K562 (cell line): ENCODE measurements around the gene PIK3C2B. TPM values are rescaled to one million over a fixed set of nuclear protein-coding genes. Genes with fewer than 3 reads are reported as not detected.

ENCODE experiments used
- ATAC-seq: fragments of 200-7000 bp; cut with Tn5 transposase; 3 replicates; pipeline ENCODE4 v1.9.1; 2020; ENCODE audit warnings: moderate library complexity
- BruUV-seq: library from RNA; stranded (reverse); fragments of 400-500 nt; replicated peaks from 2 replicates; lab custom pipeline; 2021; lab: Mats Ljungman, UMichigan
- CTCF ChIA-PET: fragments of 300-600 bp; formaldehyde crosslinking; extraction: SDS; loops from one replicate; lab custom pipeline; 2021; ENCODE audit warnings: low intra/inter-chr PET ratio; lab: Yijun Ruan, JAX
- POLR2A ChIA-PET: fragments of 300-600, 350-650 bp; sonication (Branson Sonifier 250); formaldehyde crosslinking; extraction: SDS; loops from one replicate; lab custom pipeline; 2021; ENCODE audit warnings: antibody characterized with exemption, inconsistent platforms; lab: Yijun Ruan, JAX
- DNase-seq, 4 experiments: peaks; one replicate each; pipeline versions ENCODE4 v3.0.0 to v3.0.0-alpha.2; 2011 to 2018; ENCODE audit warnings: low spot score in 3 of 4, mixed read lengths in 3 of 4; ENCODE audit errors: extremely low read depth in 1 of 4
- FAIRE-seq: peaks from 2 replicates; lab custom pipeline; 2011; peaks lifted over from hg19 to GRCh38; lab: Jason Lieb, UNC
- H2AFZ ChIP-seq: 2 replicates; pipeline ENCODE4 v1.6.0; 2011; ENCODE audit warnings: low read depth, low read length, control low read depth, inconsistent platforms
- H3K27ac ChIP-seq: fragments of 200-600 bp; 3 replicates; pipeline ENCODE4 v1.8.0; 2011; ENCODE audit warnings: low read depth, mild to moderate bottlenecking, control low read depth, inconsistent platforms, low read length, moderate library complexity, mixed read lengths; ENCODE audit errors: extremely low read depth
- H3K27me3 ChIP-seq, 2 experiments: fragments of 300-600 bp in 1 of 2; 2 replicates in 1 of 2; 3 replicates in 1 of 2; pipeline versions ENCODE4 v1.6.0 to v1.8.0; 2011; ENCODE audit warnings: inconsistent platforms in 2 of 2, low read length in 2 of 2, mild to moderate bottlenecking in 1 of 2, mixed read lengths in 1 of 2, moderate library complexity in 1 of 2; ENCODE audit not compliant: control insufficient read depth in 2 of 2, insufficient read depth in 2 of 2
- H3K36me3 ChIP-seq: fragments of 300-600 bp; 3 replicates; pipeline ENCODE4 v1.8.0; 2011; ENCODE audit warnings: mild to moderate bottlenecking, low read length, inconsistent platforms; ENCODE audit not compliant: control insufficient read depth, insufficient read depth
- H3K4me1 ChIP-seq, 2 experiments: fragments of 200-600 bp in 1 of 2; replicated peaks in 1 of 2; 2 replicates in 1 of 2; 3 replicates in 1 of 2; pipeline versions ENCODE4 v1.5.1 to v1.8.0; 2011; ENCODE audit warnings: inconsistent platforms in 2 of 2, low read length in 2 of 2, mild to moderate bottlenecking in 1 of 2, mixed read lengths in 1 of 2, moderate library complexity in 1 of 2; ENCODE audit not compliant: control insufficient read depth in 2 of 2, insufficient read depth in 2 of 2
- H3K4me2 ChIP-seq: 2 replicates; pipeline ENCODE4 v1.6.1; 2011; ENCODE audit warnings: low read length, control low read depth, inconsistent platforms, mixed read lengths; ENCODE audit not compliant: insufficient read depth
- H3K4me3 ChIP-seq: fragments of 200-600 bp; sonication (generic), shearing (Covaris generic); 2 replicates; pipeline ENCODE4 v1.5.1; 2016; ENCODE audit warnings: control low read depth, inconsistent platforms
- H3K79me2 ChIP-seq: fragments of 200-600 bp; 3 replicates; pipeline ENCODE4 v1.8.0; 2011; ENCODE audit warnings: low read length, inconsistent platforms; ENCODE audit not compliant: control insufficient read depth, insufficient read depth
- H3K9ac ChIP-seq, 2 experiments: 2 replicates each; pipeline versions ENCODE4 v1.6.0 to v1.6.1; 2011; ENCODE audit warnings: low read depth in 2 of 2, low read length in 2 of 2, control low read depth in 1 of 2, inconsistent platforms in 1 of 2, mild to moderate bottlenecking in 1 of 2, mixed read lengths in 1 of 2; ENCODE audit not compliant: insufficient read depth in 1 of 2
- H3K9me1 ChIP-seq: one replicate; pipeline ENCODE4 v1.6.0; 2011; ENCODE audit warnings: inconsistent platforms, mild to moderate bottlenecking, low read length, moderate library complexity; ENCODE audit not compliant: control insufficient read depth, insufficient read depth
- H3K9me3 ChIP-seq: replicated peaks from 2 replicates; pipeline ENCODE4 v1.5.1; 2011; ENCODE audit warnings: low read depth, low read length, inconsistent platforms; ENCODE audit not compliant: control insufficient read depth, insufficient read depth
- H4K20me1 ChIP-seq: replicated peaks from 2 replicates; pipeline ENCODE4 v1.6.1; 2011; ENCODE audit warnings: low read length, inconsistent platforms, mixed read lengths; ENCODE audit not compliant: control insufficient read depth, insufficient read depth
- MYC ChIP-seq, 2 experiments: fragments of 250-450 bp in 1 of 2; sonication (Bioruptor Pico) in 1 of 2; IDR thresholded peaks; 2 replicates each; pipeline versions ENCODE4 v1.5.1 to v1.6.1; 2012 to 2021; ENCODE audit warnings: low read depth in 2 of 2, borderline replicate concordance in 1 of 2, improper control_type of control experiment in 1 of 2, low read length in 1 of 2, mild to moderate bottlenecking in 1 of 2, moderate library complexity in 1 of 2
- RAD21 ChIP-seq, 2 experiments: fragments of 250-450 bp in 1 of 2; fragments of 450-650 bp in 1 of 2; sonication (Bioruptor Pico) in 1 of 2; formaldehyde crosslinking in 1 of 2; IDR thresholded peaks in 1 of 2; conservative IDR thresholded peaks in 1 of 2; 2 replicates each; pipeline versions ENCODE4 v1.4.0 to v1.8.0; 2020 to 2022; ENCODE audit warnings: mild to moderate bottlenecking in 2 of 2, moderate library complexity in 1 of 2
- SLC30A9 ChIP-seq: fragments of 250-450 bp; sonication (Bioruptor Pico); IDR thresholded peaks from 2 replicates; pipeline ENCODE4 v1.8.0; 2022; ENCODE audit warnings: mild to moderate bottlenecking, moderate library complexity
- SMC3 ChIP-seq: conservative IDR thresholded peaks from 2 replicates; pipeline ENCODE4 v1.6.1; 2011; ENCODE audit warnings: low read depth, low read length, improper control_type of control experiment; ENCODE audit not compliant: insufficient read depth
- WGBS: fragments of 100-300 bp; shearing (Covaris generic); methylation state at CpG from one replicate; pipeline ENCODE4 v1.1.6; 2016; ENCODE audit warnings: low coverage, mixed read lengths; ENCODE audit not compliant: insufficient coverage; ENCODE audit errors: missing lambda C conversion rate; 5-methylcytosine and 5-hydroxymethylcytosine counted together
- in situ Hi-C: fragments of 300-500 bp; cut with MboI; formaldehyde crosslinking; loops from 4 replicates; pipeline ENCODE4 v1.15.0; 2018; ENCODE audit warnings: inconsistent platforms, mixed read lengths
- intact Hi-C: fragments of 100-400 bp; cut with micrococcal nuclease; formaldehyde crosslinking; loops from 2 replicates; pipeline ENCODE4 v1.14.2; 2022
- polyA plus RNA-seq, 8 experiments: library from polyadenylated mRNA; depleted of rRNA in 4 of 8; stranded (reverse) in 5 of 8; unstranded in 3 of 8; fragments of >200 nt; fragmentation: Nextera tagmentation in 2 of 8; fragmentation: Illumina TruSeq in 1 of 8; extraction: Ambion mirVana in 2 of 8; extraction: Trizol in 1 of 8; gene quantifications; 2 replicates each; pipeline versions ENCODE4 v1.2.1 to v1.2.3, GENCODE V29; 2011 to 2014; ENCODE audit warnings: inconsistent platforms in 1 of 8, missing spikeins in 1 of 8
- total RNA-seq, 7 experiments: library from RNA; depleted of rRNA in 6 of 7; stranded (reverse); fragments of >200 nt in 6 of 7; fragmentation: Illumina TruSeq in 2 of 7; extraction: Trizol in 2 of 7; gene quantifications; 2 replicates each; pipeline versions ENCODE4 v1.2.1 to v1.2.3, GENCODE V29; 2011 to 2021; ENCODE audit warnings: low replicate concordance in 1 of 7
- TF ChIP-seq, protein P1 (sequence below): fragments of 450-650 bp; formaldehyde crosslinking; IDR thresholded peaks from 2 replicates; pipeline ENCODE4 v1.4.0; 2020; ENCODE audit warnings: mild to moderate bottlenecking, moderate library complexity
- TF ChIP-seq, protein P2 (sequence below), 2 experiments: fragments of 450-650 bp; formaldehyde crosslinking in 1 of 2; IDR thresholded peaks; 2 replicates each; pipeline versions ENCODE4 v1.4.0 to v1.6.1; 2014 to 2020; ENCODE audit warnings: mild to moderate bottlenecking in 2 of 2, borderline replicate concordance in 1 of 2, low read depth in 1 of 2

PIK3C2B gene
- total and polyA plus RNA-seq, 9 of the 15 experiments (the other 6 are each of a cell fraction or from before 2014, with no cell fraction given): 0.10 to 2.9 (median 0.72) TPM

DNA sequence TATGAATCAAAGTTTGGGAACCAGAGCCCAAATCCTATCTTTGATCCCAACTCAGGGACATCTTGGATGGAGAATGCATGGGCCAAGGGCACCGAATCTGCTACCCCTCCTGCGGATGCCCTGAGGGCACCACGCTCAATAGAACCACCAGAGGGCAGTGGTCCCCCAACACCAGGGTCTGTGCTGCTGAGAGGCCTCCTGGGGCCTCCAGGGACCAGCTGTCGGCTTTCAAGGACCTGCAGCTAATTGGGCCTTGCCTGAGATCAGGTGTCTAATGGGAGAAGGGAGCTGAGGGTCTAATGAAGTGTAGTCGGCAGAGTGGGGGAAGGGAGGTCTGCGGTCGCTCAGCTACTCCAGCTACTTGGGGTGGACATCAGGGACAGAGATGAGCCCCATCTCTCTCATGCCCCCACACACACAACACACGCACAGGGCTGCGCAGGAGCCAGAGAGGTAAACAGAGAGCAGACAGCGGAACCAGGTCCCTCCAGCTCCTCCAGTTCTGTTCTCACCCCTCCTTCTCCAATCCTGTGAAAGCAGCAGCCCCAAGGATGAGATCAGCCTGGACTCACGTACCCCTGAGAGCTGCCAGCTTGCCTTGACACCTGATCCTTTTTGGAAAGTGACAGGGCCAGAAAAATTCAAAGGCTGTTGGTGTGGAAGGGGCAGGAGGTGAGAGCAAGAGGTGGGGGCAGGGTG lies 48.0 kb downstream of the PIK3C2B start:
- peaks cover 0 to 4% of the 10 kb centered on the region in 2 experiments; a peak in 1 of 5 replicates for H3K4me1 ChIP-seq
- no peak overlapping the region for H2AFZ ChIP-seq
- no TSS peak for BruUV-seq
- H3K79me2 ChIP-seq: no peaks in the 10 kb centered on the region
- FAIRE-seq (peak; percentile 44), ATAC-seq (peak; percentile 82), DNase-seq (peak; percentile 70 to 79 (median 74))
- no peak overlapping the region for H3K4me2 ChIP-seq
- peaks cover 12 to 59% of the 10 kb centered on the region in 2 experiments; a peak in 4 of 5 replicates for H3K27me3 ChIP-seq
- in situ Hi-C loops: loop anchor here (5.0 kb wide), 1 partner anchor 56 kb away; no protein-coding TSS in a partner anchor
- intact Hi-C loops: loop anchor here (1.0 to 2.0 kb wide), 3 partner anchors 48 to 361 kb away; partner anchors contain the start of gene PIK3C2B
- H3K9me1 ChIP-seq: no peaks in the 10 kb centered on the region
- H3K9ac ChIP-seq: no peak overlapping the region
- H3K4me3 ChIP-seq: no peak overlapping the region
- no peaks in the 10 kb centered on the region; the same call in 2 of the 3 replicates for H3K36me3 ChIP-seq
- no peaks in the 10 kb centered on the region for H3K9me3 ChIP-seq
- ChIA-PET POLR2A (interaction anchor here (0.6 to 1.9 kb wide), 10 partner anchors 8 to 119 kb away, joined by 3 to 7 read pairs (median 5); partner anchors contain the start of gene PIK3C2B), CTCF (interaction anchor here (1.0 to 4.0 kb wide), 4 partner anchors 48 to 361 kb away, joined by 3 to 29 read pairs (median 20); partner anchors contain the start of gene PIK3C2B)
- H4K20me1 ChIP-seq: 0 out of 2 replicates have a peak, but pooled peaks cover 6% of the 10 kb centered on the region
- H3K27ac ChIP-seq: no peak overlapping the region
- WGBS: 25% methylated on average over 11 of the region's 11 CpGs
- TF ChIP-seq SLC30A9 (no peak), SMC3 (peak; percentile 77), MYC (IDR thresholded peaks at IDR 0.05; ENCODE audit: low read depth, low read length) (no peak), MYC (CRISPR knock-in tag; IDR thresholded peaks at IDR 0.05; ENCODE audit: borderline replicate concordance, low read depth) (0 out of 2 replicates have a peak, but pooled peaks have one; percentile 22), RAD21 (CRISPR knock-in tag; conservative IDR thresholded peaks at IDR 0.05 in 1 of 2, IDR thresholded peaks at IDR 0.05 in 1 of 2) (peak; percentile 86 to 91)
- TF ChIP-seq, protein P1, sequence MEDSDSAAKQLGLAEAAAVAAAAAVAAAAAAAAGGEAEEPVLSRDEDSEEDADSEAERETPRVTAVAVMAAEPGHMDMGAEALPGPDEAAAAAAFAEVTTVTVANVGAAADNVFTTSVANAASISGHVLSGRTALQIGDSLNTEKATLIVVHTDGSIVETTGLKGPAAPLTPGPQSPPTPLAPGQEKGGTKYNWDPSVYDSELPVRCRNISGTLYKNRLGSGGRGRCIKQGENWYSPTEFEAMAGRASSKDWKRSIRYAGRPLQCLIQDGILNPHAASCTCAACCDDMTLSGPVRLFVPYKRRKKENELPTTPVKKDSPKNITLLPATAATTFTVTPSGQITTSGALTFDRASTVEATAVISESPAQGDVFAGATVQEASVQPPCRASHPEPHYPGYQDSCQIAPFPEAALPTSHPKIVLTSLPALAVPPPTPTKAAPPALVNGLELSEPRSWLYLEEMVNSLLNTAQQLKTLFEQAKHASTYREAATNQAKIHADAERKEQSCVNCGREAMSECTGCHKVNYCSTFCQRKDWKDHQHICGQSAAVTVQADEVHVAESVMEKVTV (CRISPR knock-in tag): peak; percentile 83
- TF ChIP-seq, protein P2, sequence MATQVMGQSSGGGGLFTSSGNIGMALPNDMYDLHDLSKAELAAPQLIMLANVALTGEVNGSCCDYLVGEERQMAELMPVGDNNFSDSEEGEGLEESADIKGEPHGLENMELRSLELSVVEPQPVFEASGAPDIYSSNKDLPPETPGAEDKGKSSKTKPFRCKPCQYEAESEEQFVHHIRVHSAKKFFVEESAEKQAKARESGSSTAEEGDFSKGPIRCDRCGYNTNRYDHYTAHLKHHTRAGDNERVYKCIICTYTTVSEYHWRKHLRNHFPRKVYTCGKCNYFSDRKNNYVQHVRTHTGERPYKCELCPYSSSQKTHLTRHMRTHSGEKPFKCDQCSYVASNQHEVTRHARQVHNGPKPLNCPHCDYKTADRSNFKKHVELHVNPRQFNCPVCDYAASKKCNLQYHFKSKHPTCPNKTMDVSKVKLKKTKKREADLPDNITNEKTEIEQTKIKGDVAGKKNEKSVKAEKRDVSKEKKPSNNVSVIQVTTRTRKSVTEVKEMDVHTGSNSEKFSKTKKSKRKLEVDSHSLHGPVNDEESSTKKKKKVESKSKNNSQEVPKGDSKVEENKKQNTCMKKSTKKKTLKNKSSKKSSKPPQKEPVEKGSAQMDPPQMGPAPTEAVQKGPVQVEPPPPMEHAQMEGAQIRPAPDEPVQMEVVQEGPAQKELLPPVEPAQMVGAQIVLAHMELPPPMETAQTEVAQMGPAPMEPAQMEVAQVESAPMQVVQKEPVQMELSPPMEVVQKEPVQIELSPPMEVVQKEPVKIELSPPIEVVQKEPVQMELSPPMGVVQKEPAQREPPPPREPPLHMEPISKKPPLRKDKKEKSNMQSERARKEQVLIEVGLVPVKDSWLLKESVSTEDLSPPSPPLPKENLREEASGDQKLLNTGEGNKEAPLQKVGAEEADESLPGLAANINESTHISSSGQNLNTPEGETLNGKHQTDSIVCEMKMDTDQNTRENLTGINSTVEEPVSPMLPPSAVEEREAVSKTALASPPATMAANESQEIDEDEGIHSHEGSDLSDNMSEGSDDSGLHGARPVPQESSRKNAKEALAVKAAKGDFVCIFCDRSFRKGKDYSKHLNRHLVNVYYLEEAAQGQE (IDR thresholded peaks at IDR 0.05; ENCODE audit: borderline replicate concordance): peak; percentile 62
- TF ChIP-seq, protein P2 (CRISPR knock-in tag; IDR thresholded peaks at IDR 0.05; ENCODE audit: low read depth): no peak
